GM23338 (cell line): Measurements from ENCODE around the gene SLC48A1. TPM values are rescaled to one million over a fixed set of nuclear protein-coding genes. Genes with fewer than 3 reads are reported as not detected.

Source experiments
- ATAC-seq: fragments of 200-7000 bp; cut with Tn5 transposase; 3 replicates; pipeline ENCODE4 v1.9.1; 2020
- DNase-seq: peaks from one replicate; pipeline ENCODE4 v3.0.0-alpha.2; 2015; ENCODE audit warnings: low spot score
- H2AFZ ChIP-seq: fragments of 200-600 bp; sonication (generic); 2 replicates; pipeline ENCODE4 v1.8.0; 2016; ENCODE audit warnings: antibody characterized with exemption, mild to moderate bottlenecking, moderate library complexity
- H3F3A ChIP-seq: fragments of 200-600 bp; sonication (generic); replicated peaks from 2 replicates; pipeline ENCODE4 v1.8.0; 2017; ENCODE audit warnings: antibody characterized with exemption, mixed run types, low read depth
- H3K27ac ChIP-seq: fragments of 200-600 bp; sonication (generic); 2 replicates; pipeline ENCODE4 v1.6.1; 2016; ENCODE audit warnings: low read depth
- H3K27me3 ChIP-seq: fragments of 200-600 bp; sonication (generic); 2 replicates; pipeline ENCODE4 v1.8.0; 2016; ENCODE audit warnings: mild to moderate bottlenecking, mixed run types, moderate library complexity; ENCODE audit not compliant: insufficient read depth
- H3K36me3 ChIP-seq: fragments of 200-600 bp; sonication (generic); 2 replicates; pipeline ENCODE4 v1.8.0; 2016; ENCODE audit warnings: mild to moderate bottlenecking; ENCODE audit not compliant: insufficient read depth
- H3K4me1 ChIP-seq: fragments of 200-600 bp; sonication (generic); 2 replicates; pipeline ENCODE4 v1.8.0; 2016; ENCODE audit warnings: mild to moderate bottlenecking, moderate library complexity; ENCODE audit not compliant: insufficient read depth
- H3K4me2 ChIP-seq: fragments of 200-600 bp; sonication (generic); 2 replicates; pipeline ENCODE4 v1.7.1; 2017; ENCODE audit warnings: mixed run types
- H3K4me3 ChIP-seq: fragments of 200-600 bp; sonication (generic); 2 replicates; pipeline ENCODE4 v1.6.1; 2016; ENCODE audit warnings: mixed run types
- H3K79me2 ChIP-seq: fragments of 200-600 bp; sonication (generic); replicated peaks from 2 replicates; pipeline ENCODE4 v1.8.0; 2017; ENCODE audit warnings: mild to moderate bottlenecking; ENCODE audit not compliant: insufficient read depth
- H3K9me2 ChIP-seq: fragments of 200-600 bp; sonication (generic); 2 replicates; pipeline ENCODE4 v1.8.0; 2017; ENCODE audit not compliant: insufficient read depth
- H4K20me1 ChIP-seq: fragments of 200-600 bp; sonication (generic); replicated peaks from 2 replicates; pipeline ENCODE4 v1.8.0; 2017; ENCODE audit warnings: mild to moderate bottlenecking; ENCODE audit not compliant: insufficient read depth
- H3K27ac Mint-ChIP-seq: 2 replicates; pipeline ENCODE4 v1.8.0; 2020; ENCODE audit warnings: inconsistent platforms, mild to moderate bottlenecking, moderate library complexity, mixed read lengths
- H3K27me3 Mint-ChIP-seq: 3 replicates; pipeline ENCODE4 v1.8.0; 2022; ENCODE audit warnings: low read depth, mild to moderate bottlenecking, moderate library complexity, mixed read lengths, inconsistent platforms; ENCODE audit not compliant: insufficient read depth, poor library complexity
- H3K36me3 Mint-ChIP-seq: 3 replicates; pipeline ENCODE4 v1.8.0; 2021; ENCODE audit warnings: low read depth, mild to moderate bottlenecking, inconsistent platforms, moderate library complexity, mixed read lengths
- H3K4me1 Mint-ChIP-seq: 3 replicates; pipeline ENCODE4 v1.8.0; 2020; ENCODE audit warnings: mild to moderate bottlenecking, inconsistent platforms, mixed read lengths
- H3K4me3 Mint-ChIP-seq: 3 replicates; pipeline ENCODE4 v1.8.0; 2021; ENCODE audit warnings: moderate library complexity, mild to moderate bottlenecking, inconsistent platforms, mixed read lengths
- H3K9me3 Mint-ChIP-seq: 3 replicates; pipeline ENCODE4 v1.8.0; 2020; ENCODE audit warnings: moderate library complexity, mild to moderate bottlenecking, inconsistent platforms, mixed read lengths
- CREB1 ChIP-seq: fragments of 250-450 bp; sonication (Bioruptor Pico); IDR thresholded peaks from 2 replicates; pipeline ENCODE4 v1.5.0; 2020; ENCODE audit warnings: low read depth, mild to moderate bottlenecking, moderate library complexity
- CTCF ChIP-seq, 2 experiments: fragments of 200-600 bp in 1 of 2; sonication (generic) in 1 of 2; conservative IDR thresholded peaks; 2 replicates each; pipeline versions ENCODE4 v1.5.1 to v1.6.1; 2016 to 2017; ENCODE audit warnings: antibody characterized with exemption in 2 of 2, low read depth in 2 of 2, mild to moderate bottlenecking in 2 of 2, moderate library complexity in 1 of 2
- ETS1 ChIP-seq: IDR thresholded peaks from 2 replicates; pipeline ENCODE4 v1.6.1; 2016; ENCODE audit warnings: antibody characterized with exemption
- EZH2 ChIP-seq: fragments of 200-600 bp; sonication (generic); IDR thresholded peaks from one replicate; pipeline ENCODE4 v1.8.0; 2017; ENCODE audit warnings: antibody characterized with exemption, mild to moderate bottlenecking, low read depth; ENCODE audit not compliant: unreplicated experiment
- EZH2phosphoT487 ChIP-seq: fragments of 200-600 bp; sonication (generic); IDR thresholded peaks from one replicate; pipeline ENCODE4 v1.8.1; 2018; ENCODE audit warnings: antibody characterized with exemption; ENCODE audit not compliant: unreplicated experiment
- JUNB ChIP-seq: IDR thresholded peaks from one replicate; pipeline ENCODE4 v1.6.1; 2016; ENCODE audit warnings: antibody characterized with exemption; ENCODE audit not compliant: unreplicated experiment
- NANOG ChIP-seq: IDR thresholded peaks from 2 replicates; pipeline ENCODE4 v1.6.1; 2016; ENCODE audit warnings: antibody characterized with exemption, borderline replicate concordance
- POLR2AphosphoS5 ChIP-seq: IDR thresholded peaks from 2 replicates; pipeline ENCODE4 v1.6.1; 2016; ENCODE audit warnings: antibody characterized with exemption, low read depth
- REST ChIP-seq: IDR thresholded peaks from one replicate; pipeline ENCODE4 v1.6.1; 2018; ENCODE audit warnings: antibody characterized with exemption; ENCODE audit not compliant: unreplicated experiment
- STAT1 ChIP-seq: IDR thresholded peaks from one replicate; pipeline ENCODE4 v1.6.1; 2016; ENCODE audit warnings: antibody characterized with exemption; ENCODE audit not compliant: unreplicated experiment
- ZNF114 ChIP-seq: fragments of 250-450 bp; sonication (Bioruptor Pico); IDR thresholded peaks from 2 replicates; pipeline ENCODE4 v1.5.0; 2020; ENCODE audit warnings: mild to moderate bottlenecking, moderate library complexity
- ZNF331 ChIP-seq: fragments of 250-450 bp; sonication (Bioruptor Pico); IDR thresholded peaks from 2 replicates; pipeline ENCODE4 v1.5.0; 2020; ENCODE audit warnings: low read depth, mild to moderate bottlenecking, moderate library complexity
- ZNF462 ChIP-seq: fragments of 250-450 bp; sonication (Bioruptor Pico); IDR thresholded peaks from 2 replicates; pipeline ENCODE4 v1.5.0; 2020; ENCODE audit warnings: mild to moderate bottlenecking, moderate library complexity
- polyA plus RNA-seq: library from polyadenylated mRNA; unstranded; fragments of >200 nt; fragmentation: Nextera tagmentation; extraction: Ambion mirVana; gene quantifications from 2 replicates; pipeline ENCODE4 v1.2.1, GENCODE V29; 2016
- total RNA-seq: library from RNA; depleted of rRNA; stranded (reverse); fragments of >200 nt; shearing (Covaris generic); gene quantifications from 2 replicates; pipeline ENCODE4 v1.2.3, GENCODE V29; 2014

Gene SLC48A1
- total and polyA plus RNA-seq, 2 experiments from 2014 or later = 5.8 to 9.0 TPM

GRCh38 chr12:47766502-47767215 is 6.4 kb upstream of the SLC48A1 start:
- Histone ChIP-seq H3K27me3 (no peaks in the 10 kb centered on the region), H4K20me1 (no peaks in the 10 kb centered on the region), H3K27ac (no peak overlapping the region), H3K79me2 (no peaks in the 10 kb centered on the region), H3F3A (no peaks in the 10 kb centered on the region), H3K4me1 (peaks cover 15% of the 10 kb centered on the region), H3K4me2 (no peak overlapping the region), H3K9me2 (no peaks in the 10 kb centered on the region), H2AFZ (no peak overlapping the region), H3K4me3 (no peak overlapping the region), H3K36me3 (no peaks in the 10 kb centered on the region)
- DNase-seq (peak; percentile 35), ATAC-seq (peak; percentile 40)
- H3K27me3 Mint-ChIP-seq = peaks cover 7% of the 10 kb centered on the region
- no peak overlapping the region for H3K27ac Mint-ChIP-seq
- TF ChIP-seq JUNB = no peak
- TF ChIP-seq NANOG = no peak
- TF ChIP-seq POLR2AphosphoS5 = no peak
- TF ChIP-seq ZNF114 (CRISPR knock-in tag) = no peak
- TF ChIP-seq ETS1 = no peak
- no peak for TF ChIP-seq EZH2phosphoT487
- TF ChIP-seq EZH2 = no peak
- TF ChIP-seq STAT1 = no peak
- no peak for TF ChIP-seq CTCF (conservative IDR thresholded peaks at IDR 0.05; ENCODE audit: low read depth in 2 of 2)
- no peak for TF ChIP-seq CREB1 (CRISPR knock-in tag)
- no peak for TF ChIP-seq ZNF462 (CRISPR knock-in tag)
- no peak for TF ChIP-seq ZNF331 (CRISPR knock-in tag)
- TF ChIP-seq REST = no peak
- peaks cover 3% of the 10 kb centered on the region; the same call in 1 of the 3 replicates for H3K36me3 Mint-ChIP-seq
- H3K4me1 Mint-ChIP-seq = peaks cover 18% of the 10 kb centered on the region
- H3K9me3 Mint-ChIP-seq = no peaks in the 10 kb centered on the region
- H3K4me3 Mint-ChIP-seq = no peak overlapping the region
